ENCODE measurements around the gene FRMD3.

Gene FRMD3

DNA sequence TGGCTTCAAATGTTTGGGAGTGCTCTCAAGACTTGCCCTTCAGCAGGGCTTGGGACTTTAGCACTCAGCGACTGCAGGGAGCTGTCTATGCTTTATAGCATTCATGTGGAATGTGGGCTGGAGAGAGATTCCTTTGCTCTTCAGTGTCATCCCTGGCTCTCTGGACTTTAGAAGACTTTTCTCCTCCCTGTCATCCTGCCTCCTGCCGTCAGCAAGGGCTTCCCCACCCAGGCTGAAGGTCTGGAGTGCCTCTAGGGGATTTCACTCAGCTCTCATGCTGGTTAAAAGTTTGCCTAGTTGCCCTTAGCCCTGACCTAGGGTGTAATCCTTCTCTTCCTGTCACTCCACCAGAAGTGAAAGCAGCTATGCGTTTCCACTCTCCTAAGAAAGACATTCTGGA, 210.9 kb downstream of the FRMD3 start:
- no peak for DNase-seq

DNA sequence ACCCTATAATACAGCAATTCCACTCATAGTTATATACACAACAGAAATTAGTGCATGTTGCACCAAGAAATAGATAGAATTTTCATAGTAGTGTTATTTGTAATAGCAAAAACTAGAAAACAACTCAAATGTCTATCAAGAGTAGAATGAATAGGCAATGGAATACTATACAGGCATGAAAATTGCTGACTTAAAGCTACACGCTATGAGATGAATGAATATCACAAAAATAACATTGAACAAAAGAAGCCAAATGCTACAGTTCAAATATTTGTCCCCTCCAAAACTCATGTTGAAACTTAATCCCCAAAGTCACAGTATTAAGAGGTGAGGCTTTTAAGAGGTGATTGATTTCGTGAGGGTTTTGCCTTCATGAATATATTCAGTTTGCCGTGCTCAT, 215.1 kb downstream of the FRMD3 start:
- DNase-seq, result no peak

DNA sequence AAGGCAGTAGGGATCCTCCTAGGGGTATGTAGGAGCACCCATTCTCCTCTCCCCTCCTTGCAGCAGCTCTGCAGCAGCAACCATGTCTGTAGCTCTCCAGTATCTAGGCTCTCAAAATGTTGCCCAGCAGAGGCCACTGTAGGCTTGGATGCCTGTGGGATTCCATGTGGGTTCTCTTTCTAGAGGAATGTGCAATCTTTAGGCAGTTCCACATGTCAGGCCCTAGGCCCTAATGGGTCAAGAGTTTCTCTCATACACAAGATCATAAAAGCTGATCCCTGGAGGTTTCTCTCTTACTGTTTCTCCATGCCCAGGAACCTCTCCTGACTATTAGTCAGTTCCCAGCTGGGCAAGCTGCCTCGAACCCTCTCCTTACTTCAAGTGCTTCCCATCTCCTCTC, 215.8 kb downstream of the FRMD3 start:
- DNase-seq, result no peak

DNA sequence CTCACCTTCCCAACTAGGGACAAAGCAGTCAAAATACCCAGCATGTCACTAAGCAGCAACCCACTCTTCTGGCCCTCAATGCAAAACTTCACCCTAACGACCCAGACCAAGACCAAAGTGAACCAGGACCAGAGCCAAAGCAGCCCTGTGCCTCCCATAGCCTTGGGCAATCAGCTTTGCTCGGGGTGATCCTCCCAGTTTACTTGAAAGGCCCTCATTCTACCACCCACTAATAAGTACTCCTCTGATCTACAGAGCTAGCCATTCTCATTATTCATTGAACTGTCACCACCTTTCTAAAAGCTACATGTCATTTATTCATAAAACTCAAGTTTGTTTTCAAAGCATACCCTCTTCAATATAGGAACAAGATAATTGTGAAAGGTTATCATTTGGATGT, 221.0 kb downstream of the FRMD3 start:
- DNase-seq, result no peak

DNA sequence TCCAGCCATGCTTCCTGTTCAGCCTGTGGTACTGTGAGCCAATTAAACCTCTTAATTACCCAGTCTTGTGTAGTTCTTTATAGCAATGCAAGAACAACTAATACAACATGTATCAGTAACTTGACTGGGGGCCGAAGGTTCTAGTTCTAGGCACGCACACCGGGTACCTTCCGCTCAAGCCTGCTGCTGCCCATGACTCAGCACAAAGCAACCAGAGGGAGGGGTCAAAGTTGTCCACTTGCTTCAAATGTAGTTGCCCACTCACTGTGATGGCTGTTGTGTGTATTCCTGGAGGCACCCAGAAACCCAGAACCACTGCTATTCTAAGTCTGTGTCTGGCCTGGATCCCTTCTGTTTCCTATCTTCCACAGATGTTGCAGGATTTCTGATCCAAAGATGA, 222.6 kb downstream of the FRMD3 start:
- no peak for DNase-seq

DNA sequence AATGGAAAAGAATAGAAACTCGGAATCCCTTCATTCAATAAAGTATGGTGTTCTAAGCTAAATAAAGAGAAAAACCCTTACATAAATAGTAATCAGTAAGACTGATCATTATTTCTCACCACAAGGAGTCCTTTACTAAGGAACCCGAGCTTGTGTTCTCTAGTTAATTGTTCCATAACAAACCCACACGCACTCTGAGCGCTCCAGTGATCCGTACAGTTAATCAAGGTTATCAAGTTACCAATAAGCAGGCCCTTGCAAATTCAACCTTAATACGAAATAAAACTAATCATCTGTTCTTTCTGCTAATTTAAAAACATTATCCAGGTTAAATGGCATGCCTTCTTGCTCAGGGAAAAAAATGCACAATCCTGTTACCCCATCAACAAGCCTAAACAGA, 224.4 kb downstream of the FRMD3 start:
- no peak for DNase-seq

DNA sequence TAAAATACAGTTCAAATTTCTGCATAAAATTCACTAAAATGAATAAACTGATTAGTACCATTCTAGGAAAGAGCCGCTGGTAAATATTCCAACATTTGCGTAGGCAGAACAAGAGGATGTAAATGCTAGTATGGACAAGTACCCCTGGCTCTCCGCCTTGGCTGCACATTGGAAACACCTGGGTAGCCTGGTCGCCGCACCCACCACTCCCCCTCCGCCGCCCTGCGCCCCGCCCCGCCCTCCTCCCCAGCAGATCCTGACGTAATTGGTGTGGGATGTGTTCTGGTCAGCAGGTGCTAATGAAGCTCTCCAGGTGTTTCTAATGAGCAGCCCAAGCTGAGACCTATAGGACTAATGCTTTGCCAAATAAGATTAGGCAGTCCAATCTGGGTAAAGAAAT, 225.7 kb downstream of the FRMD3 start:
- no peak for DNase-seq

DNA sequence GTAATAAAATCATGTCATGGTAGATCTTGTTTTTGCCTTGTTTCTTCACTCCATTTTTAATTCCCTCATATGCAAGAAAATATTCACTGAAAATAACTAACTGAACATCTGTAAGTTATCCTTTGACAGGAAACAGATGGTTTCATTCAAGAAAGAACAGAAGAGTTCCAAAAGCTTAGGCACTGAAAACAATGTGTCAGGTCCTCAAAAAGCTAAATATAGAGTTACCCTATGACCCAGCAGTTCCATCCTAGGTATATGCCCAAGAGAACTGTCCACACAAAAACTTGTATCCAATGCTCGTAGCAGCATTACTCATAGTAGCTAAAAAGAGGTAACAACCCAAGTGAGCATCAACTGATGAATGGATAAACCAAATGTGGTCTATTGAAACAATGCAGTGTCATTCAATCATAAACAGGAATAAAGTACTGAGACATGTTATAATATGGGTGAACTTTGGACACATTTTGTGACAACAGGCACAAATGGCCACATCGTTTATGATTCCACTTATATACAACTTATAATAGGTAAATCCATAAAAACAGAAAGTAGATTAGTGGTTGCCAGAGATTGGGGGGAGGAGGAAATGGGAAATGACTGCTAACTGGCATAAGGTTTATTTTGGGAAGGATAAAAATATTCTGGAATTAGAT, 231.0 kb downstream of the FRMD3 start:
- no peak for DNase-seq

DNA sequence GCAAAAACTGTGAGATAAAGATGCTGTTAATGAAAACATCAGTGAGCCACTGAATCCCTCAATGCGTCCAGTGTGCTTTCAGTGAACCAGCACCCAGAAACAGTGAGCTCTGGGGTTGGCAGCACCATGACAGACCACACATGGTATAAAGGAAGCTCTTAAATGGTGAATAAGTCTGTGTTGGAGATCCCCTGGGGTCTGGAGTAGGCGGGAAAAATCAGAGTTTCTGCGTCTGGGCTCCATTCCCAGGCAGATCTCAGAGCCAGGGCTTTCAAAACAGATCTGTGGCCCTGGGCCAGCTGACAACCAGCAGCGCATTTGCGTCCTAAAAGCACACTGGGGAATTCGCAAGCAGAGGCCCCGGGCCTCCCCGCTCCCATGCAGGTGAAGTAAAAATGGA, 233.5 kb downstream of the FRMD3 start:
- no peak for DNase-seq

DNA sequence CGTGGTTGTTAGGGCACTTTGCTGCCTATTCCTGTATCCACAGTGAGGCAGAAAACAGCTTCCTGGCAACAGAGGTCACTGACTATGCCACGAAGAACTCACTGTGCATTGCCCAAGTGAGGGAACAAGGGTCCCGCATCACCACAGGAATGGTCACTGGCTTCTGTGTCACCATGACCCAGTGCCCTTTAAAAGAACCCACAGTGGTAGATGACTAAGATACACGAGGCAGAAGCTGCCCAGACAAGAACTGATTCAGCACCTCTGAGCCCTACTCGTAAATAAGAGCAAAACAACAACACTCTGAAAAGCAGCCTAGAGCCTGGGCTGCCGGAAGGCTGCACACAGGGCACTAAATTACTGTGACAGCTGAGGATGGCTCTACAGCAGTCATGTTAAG, 238.6 kb downstream of the FRMD3 start:
- no peak for DNase-seq

DNA sequence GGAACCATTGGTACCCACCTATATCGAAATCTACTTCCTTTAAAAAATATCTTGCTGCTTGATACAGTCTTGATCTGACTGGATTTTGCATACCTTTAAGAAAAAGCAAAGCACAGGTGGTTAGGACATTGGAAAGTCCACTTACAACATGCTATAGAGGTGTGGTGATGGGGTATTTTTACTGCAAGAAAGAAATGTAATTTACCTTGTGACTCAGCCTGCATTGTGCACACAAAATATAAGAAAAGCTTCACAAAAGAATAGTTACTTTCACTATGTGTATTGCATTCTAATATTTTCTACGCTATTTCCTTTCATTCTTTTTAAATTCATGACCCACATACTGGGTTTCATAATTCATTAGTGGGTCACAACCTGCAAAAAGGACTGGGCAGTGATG, 239.1 kb downstream of the FRMD3 start:
- DNase-seq, result no peak

DNA sequence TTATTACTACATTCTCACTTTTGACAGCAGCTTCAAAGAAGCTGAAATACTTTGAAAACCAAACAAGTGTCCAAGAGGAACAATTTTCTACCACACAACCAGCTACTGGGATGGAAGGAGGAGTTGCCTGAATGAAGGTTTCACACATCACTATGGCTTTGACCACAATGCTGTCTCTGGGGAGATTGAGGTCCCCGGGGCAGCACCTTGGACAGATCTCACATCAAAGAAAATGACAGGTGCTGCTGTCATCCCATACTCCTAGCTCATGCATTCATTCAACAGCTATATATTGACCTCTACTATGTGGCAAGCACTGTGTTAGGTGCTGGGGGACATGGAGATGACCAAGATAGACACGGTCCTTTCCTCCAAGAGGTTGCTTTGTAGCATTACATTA, 242.1 kb downstream of the FRMD3 start:
- DNase-seq, result no peak

DNA sequence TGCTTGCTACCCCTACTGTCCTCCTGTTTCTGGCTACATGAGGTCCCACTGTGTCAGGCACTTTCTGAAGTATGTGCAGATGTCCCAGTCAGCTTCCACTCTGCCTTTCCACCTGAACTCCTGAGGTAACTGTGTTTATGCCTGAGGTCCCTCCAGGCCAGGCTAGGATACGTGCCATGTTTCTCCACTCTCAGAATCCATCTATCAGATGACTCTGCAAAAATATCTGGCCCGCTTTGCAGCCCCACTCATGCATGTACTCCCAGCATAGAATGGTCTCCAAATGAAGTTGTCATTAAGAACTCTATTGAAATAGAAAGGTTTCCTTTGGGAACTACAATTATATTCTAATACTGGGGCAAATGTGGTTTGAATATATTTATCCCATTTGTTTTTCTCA, 243.4 kb downstream of the FRMD3 start:
- DNase-seq, result no peak

DNA sequence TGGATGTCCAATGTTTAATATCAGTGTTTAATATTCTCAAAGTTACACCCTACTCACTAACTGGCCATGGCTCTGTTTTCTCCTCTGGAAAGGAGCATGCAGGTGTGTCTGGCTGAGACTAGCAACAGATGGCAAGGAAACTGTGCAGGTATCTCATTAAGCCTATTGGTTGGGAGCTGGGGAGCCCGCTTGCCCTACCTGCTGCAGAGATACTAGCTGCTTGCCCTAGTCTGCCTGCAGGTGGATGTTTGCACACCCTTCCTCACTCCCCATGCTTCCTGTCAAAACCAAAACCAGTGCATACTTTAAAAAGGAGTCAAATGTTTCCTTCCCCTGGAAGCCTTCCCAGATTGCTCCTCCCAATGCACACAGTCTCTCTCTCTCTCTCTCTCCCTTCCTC, 247.0 kb downstream of the FRMD3 start:
- DNase-seq, result no peak

DNA sequence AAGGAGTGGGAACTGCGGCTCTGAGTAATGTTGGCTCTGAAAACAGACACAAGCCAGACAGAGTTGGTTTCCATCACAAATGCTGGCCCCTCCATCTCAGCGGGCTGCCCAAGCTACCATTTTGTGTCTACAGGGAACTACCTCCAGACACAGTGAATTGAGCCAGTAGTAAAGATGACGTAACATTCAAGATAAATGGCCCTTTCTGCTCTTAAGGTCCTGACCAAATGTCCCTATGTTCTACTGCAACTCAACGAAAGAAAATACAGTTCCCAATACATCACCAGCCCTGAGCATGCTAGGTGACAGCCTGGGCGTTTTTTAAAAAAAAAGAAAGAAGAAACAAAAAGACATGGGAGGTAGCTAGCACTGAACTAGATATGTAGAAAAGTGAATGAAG, 247.5 kb downstream of the FRMD3 start:
- DNase-seq, result no peak

DNA sequence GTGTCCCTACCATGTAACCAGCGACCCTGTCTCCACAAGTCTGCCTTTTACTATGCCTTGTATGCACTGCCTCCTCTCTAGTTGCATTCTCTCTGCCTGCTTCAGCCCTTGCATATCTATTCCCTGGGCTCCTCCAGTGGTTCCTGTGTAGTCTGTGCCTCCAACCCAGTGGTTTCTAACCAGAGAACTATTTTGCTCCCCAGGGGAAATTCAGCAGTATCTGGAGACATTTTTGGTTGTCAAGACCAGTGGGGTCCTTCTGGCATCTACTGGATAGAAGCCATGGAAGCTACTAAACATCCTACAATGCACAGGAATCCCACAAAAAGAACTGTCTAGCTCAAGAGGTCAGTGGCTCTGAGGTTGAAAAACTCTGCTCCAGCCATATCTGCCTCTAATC, 251.2 kb downstream of the FRMD3 start:
- no peak for DNase-seq

DNA sequence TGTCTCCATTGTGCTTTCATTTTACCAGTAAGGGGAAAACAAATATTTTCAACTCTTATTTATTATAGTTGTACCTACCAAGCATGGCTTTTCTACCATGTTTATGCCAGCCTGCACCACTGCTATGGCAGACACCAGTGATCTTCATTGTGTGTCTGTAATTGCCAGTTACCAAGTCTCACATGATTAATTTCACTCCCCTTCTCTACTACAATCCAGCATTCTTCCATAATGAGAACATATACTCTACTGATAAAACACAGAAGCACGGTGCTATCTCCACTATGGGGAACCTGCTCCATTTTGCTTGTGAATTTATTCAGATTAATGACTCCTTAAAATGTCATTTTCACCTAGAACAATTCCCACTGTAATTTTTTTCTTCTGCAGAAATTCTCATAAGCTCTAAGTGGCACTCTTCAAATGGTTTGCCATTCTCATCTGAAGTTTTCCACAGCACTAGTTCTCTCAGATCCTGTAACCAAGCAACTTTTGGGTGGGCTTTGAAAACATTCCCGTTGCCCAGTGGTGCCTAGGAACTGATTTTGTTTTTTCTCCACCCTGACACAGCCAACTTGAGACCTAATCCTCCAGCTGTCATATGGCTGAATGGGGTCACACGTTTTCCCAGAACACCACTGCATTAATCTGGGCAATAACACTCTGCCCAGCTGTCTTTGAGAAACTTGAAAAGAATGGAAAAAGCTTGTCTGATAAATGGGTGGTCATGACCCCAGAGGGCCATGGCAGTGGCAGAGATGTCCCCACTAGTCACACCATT, 252.6 kb downstream of the FRMD3 start:
- no peak for DNase-seq

DNA sequence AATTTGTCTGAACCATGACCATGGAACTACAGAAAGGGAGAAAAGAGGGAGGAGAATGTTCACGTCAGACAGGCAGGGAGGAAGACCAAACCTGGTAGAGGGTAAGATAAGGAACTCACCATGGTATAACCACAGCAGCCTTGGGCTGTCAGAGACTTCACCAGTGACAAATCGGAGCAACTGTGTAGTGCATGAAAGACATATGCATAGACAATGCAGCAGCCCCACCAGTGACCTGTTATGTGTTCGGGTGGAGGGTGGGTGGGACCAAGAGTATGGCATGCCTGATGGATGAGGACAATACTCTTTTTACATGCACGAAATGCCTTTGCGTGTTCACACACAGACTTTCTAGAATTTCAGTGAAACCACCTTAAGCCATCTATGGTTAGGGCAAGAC, 253.5 kb downstream of the FRMD3 start:
- no peak for DNase-seq

DNA sequence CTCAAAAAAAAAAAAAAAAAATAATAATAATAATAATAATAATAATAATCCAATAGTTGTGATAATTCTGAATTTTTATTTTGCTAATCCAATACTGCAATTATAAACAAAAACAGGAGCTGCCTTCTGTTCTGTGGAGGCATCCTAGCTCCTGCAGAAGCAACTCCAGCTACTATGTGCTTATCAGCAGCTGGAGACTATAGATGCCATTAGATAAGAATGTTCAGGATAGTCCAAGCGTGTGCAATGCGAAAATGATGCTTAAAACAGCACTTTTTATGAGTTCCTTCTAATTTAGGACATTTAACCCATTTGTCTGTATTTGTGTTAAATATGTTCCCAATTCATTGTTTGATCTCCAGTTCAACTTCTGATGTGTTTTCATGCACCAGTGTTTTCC, 254.7 kb downstream of the FRMD3 start:
- no peak for DNase-seq

DNA sequence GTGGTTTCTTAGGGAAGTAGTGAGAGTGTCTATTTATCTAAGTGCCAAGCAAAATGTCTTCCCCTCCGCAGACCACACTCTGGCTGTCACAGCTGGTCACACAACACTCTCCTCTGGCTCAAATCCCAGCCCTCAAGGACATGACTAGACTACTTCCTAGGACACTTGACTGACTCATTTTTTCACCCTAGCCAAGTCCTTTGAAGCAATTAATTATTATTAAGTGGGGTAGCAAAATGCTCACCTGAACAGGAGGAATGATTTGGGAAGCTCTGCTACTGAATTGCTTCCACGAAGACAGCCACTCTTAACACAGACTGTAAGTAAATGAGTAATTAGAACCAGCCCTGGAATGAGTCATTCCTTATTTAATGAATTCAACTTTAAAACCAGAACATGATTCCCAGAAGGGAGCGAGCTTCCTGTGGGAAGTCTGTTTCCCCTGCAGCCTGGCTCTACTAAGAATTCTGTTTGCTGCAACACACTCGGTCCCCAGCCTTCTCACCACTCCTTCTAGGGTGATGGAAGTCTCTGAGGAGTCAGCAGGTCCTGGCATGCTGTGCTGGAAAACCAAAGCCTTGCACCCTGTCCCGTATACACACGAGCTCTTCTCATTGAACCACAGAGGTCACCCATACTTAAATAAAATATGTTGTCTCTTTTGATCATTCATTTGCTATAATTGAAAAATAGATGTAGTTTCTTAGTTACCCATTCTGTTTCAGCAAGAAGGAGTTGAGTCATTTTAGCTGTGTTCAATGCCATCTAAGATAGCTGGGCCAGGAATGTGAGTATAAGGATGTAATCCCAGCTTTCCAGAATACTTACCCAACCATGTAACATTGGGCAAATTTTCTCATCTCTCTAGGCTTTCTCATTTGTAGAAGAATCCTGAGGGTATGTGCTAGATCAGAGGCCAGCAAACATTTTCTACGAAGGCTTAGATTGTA, 256.6 kb downstream of the FRMD3 start:
- no peak for DNase-seq

DNA sequence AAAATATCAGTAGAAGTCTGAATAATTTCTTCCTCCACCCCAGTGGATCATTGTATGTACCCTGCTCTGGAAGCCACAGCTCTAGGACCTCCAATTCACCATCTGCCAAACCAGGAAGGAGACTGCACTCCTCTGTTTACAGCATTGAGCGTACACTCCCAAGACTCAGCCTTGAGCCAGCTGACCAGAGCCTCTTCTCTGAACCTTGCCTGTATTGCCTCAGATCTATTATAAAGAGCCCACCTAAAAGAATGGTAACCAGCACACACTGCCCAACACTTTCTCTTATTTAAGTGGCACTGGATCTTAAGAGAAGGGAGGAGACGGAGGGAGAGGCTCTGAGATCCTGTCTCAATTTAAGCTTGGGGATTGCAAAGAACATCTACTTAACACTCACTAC, 257.4 kb downstream of the FRMD3 start:
- DNase-seq, result no peak

DNA sequence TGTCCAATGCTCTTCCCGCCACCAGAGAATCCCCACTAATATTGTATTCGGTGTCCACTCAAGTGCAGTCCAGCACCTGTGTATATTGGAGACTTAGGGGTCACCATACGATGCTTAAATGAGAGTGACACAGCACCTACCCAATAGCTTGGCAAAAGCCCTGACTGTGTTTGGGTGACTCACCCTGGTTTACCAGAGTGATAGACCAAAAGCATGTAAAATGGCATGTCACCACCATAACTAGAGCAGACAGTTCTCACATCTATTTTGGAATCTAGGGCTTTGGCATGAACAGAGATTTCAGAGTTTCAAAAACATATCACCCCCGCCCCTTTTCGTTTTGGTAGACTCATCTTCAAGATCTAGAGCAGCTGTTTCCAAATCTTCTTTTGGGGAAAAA, 257.9 kb downstream of the FRMD3 start:
- DNase-seq, result no peak

DNA sequence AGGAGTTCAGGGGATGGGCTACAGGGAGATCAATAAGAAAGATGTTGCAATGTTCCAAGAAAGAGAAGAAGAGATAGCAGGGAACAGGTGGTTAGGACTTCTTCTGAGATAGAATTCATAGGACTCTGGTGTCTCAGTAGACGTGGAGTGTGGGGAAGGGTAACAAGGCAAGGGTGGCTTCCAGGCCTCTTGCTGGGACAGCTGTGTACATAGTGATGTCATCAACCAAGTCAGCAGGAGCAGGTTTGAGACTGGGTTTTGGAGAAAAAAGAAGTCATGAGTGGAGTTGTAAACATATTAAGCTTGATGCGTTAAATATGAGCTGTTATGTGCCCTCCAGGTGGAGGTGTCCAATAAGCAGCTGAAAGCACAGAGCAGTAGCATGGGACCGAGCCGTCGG, 263.4 kb downstream of the FRMD3 start:
- DNase-seq, result no peak

DNA sequence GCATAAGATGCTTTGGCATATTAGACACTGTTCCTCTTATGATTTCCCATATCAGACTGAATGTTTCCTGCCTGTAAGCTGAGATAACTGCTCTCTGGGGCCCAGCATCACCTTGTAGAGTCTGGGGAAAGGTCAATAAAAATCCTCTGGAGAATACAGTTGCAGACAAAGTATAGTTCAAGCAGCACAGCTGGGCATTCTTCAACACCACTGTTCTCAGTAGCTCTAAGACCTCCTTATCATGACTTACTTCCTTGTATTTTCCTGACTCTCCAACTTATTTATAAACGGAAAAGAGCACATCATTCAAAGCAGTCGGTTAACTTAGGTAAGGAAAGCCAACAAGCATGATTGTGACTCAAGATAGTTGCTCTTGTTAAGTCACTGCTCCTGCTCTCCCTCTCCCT, 266.5 kb downstream of the FRMD3 start:
- no peak for DNase-seq
